Thyroid gland (tissue), 4 donors: ENCODE measurements around the gene MAP2K4. TPM values are rescaled to one million over a fixed set of nuclear protein-coding genes. Genes with fewer than 3 reads are reported as not detected.

Experiments
- DNase-seq, 2 donors: peaks; one replicate each; pipeline ENCODE4 v3.0.0-alpha.2; 2019
- H3K27ac ChIP-seq, 3 donors: fragments of 200-600 bp; sonication (generic); 1 replicate in 2 of 3; 2 replicates in 1 of 3; pipeline ENCODE4 v1.5.1; 2016 to 2019; ENCODE audit warnings: mild to moderate bottlenecking in 1 of 3, moderate library complexity in 1 of 3
- H3K27me3 ChIP-seq: fragments of 200-600 bp; sonication (generic); one replicate; pipeline ENCODE4 v1.5.1; 2019
- H3K36me3 ChIP-seq, 2 donors: fragments of 200-600 bp; sonication (generic); one replicate each; pipeline ENCODE4 v1.5.1; 2016 to 2019
- H3K4me1 ChIP-seq, 2 donors: fragments of 200-600 bp; sonication (generic); one replicate each; pipeline ENCODE4 v1.5.1; 2017 to 2019
- H3K4me3 ChIP-seq, 3 donors: fragments of 200-600 bp; sonication (generic); replicated peaks in 1 of 3; 1 replicate in 2 of 3; 2 replicates in 1 of 3; pipeline ENCODE4 v1.5.1; 2016; ENCODE audit warnings: mild to moderate bottlenecking in 1 of 3
- H3K9me3 ChIP-seq: fragments of 200-600 bp; sonication (generic); one replicate; pipeline ENCODE4 v1.5.1; 2017
- POLR2A ChIP-seq, 2 donors: fragments of 450-650 bp; IDR thresholded peaks; one replicate each; pipeline ENCODE4 v1.6.1; 2017; ENCODE audit warnings: antibody characterized with exemption in 2 of 2, mild to moderate bottlenecking in 2 of 2, moderate library complexity in 1 of 2
- WGBS, 2 donors: methylation state at CpG; one replicate each; pipeline ENCODE4 v1.1.5; 2017; 5-methylcytosine and 5-hydroxymethylcytosine counted together
- intact Hi-C: fragments of 100-400 bp; cut with DNase I; formaldehyde crosslinking; loops from one replicate; pipeline ENCODE4 v1.15.1; 2023
- total RNA-seq, 4 donors: library from RNA; depleted of rRNA; stranded (reverse); fragments of >200 nt; gene quantifications; one replicate each; pipeline ENCODE4 v1.2.3, GENCODE V29; 2016
- TF ChIP-seq, protein P1 (sequence below), 6 experiments: fragments of 200-600 bp in 3 of 6; fragments of 450-650 bp in 3 of 6; sonication (generic) in 3 of 6; IDR thresholded peaks; one replicate each; pipeline ENCODE4 v1.5.1; 2016 to 2019; ENCODE audit warnings: antibody characterized with exemption in 6 of 6, mild to moderate bottlenecking in 2 of 6, inconsistent platforms in 1 of 6, moderate library complexity in 1 of 6

Gene MAP2K4
- total RNA-seq, 4 donors from 2014 or later = 41.6 to 53.2 (median 47.8) TPM

DNA sequence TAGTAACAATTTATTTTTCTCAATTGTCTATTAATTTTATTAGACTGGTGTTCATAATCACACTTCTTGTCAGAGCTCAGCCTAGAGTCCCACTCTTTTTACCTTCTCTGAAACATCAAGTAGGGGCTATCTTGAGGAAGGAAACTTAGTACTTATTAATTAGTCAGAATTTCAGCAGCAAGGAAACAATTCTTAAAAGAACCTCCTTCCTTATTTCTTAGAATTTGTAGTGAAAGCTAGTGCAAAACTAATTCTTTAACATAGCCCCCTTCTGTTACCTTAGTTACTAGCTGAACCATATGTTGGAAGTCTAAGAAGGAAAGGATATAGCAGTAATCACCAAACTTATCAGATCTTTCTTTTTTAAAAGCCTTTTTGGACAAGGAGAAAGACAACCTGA is 35.2 kb downstream of the MAP2K4 start:
- DNase-seq = no peak
- no peak overlapping the region for H3K4me3 ChIP-seq
- no peak overlapping the region for H3K27ac ChIP-seq
- intact Hi-C loops = no loop called here
- H3K27me3 ChIP-seq = no peaks in the 10 kb centered on the region
- TF ChIP-seq, protein P1, sequence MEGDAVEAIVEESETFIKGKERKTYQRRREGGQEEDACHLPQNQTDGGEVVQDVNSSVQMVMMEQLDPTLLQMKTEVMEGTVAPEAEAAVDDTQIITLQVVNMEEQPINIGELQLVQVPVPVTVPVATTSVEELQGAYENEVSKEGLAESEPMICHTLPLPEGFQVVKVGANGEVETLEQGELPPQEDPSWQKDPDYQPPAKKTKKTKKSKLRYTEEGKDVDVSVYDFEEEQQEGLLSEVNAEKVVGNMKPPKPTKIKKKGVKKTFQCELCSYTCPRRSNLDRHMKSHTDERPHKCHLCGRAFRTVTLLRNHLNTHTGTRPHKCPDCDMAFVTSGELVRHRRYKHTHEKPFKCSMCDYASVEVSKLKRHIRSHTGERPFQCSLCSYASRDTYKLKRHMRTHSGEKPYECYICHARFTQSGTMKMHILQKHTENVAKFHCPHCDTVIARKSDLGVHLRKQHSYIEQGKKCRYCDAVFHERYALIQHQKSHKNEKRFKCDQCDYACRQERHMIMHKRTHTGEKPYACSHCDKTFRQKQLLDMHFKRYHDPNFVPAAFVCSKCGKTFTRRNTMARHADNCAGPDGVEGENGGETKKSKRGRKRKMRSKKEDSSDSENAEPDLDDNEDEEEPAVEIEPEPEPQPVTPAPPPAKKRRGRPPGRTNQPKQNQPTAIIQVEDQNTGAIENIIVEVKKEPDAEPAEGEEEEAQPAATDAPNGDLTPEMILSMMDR (IDR thresholded peaks at IDR 0.05) = no peak
- TF ChIP-seq POLR2A (IDR thresholded peaks at IDR 0.05) = no peak
- H3K36me3 ChIP-seq = no peaks in the 10 kb centered on the region
- peaks cover 2 to 19% of the 10 kb centered on the region in 2 donors for H3K4me1 ChIP-seq
- H3K9me3 ChIP-seq = no peaks in the 10 kb centered on the region

DNA sequence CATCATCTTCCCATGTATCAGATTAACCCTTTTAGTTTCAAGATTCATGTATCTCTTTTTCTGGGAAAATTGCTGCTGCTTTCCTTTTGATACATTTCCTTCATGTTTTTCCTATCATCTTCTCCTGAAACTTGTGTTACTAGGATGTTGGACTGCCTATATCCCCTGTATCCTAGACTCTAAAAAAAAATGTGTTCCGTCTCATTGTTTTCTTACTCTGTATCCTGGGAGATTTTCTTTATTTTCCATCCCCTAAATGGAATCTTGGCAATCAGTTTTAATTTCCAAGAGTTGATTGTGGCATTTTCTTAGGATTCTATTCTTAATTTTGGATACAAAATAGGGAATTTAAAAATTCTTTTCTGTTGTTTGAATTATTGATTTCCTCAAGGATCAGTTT is 36.8 kb downstream of the MAP2K4 start:
- intact Hi-C loops = no loop called here
- 88 to 91% methylated on average over 1 of the region's 1 CpG for WGBS, 2 donors

DNA sequence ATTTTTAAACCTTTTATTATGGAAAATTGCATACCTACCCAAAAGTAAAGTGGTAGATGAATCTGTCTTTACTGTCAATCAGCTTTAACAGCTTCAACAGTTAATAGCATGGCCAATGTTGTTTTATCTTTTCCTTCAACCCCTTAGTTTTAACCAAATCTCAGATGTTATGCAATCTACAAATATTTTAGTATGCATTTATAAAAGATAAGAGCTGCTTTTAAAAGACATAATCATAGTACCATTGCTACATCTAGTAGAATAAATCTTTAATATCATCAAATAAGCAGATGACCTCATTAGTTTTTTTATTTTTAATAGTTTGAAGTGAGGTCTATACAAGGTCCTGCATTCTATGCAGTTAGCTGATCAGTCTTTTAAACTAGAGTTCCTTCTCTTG is 37.9 kb downstream of the MAP2K4 start:
- TF ChIP-seq POLR2A (IDR thresholded peaks at IDR 0.05) = no peak
- TF ChIP-seq, protein P1 (IDR thresholded peaks at IDR 0.05) = no peak
- peaks cover 0 to 11% of the 10 kb centered on the region in 2 donors for H3K4me1 ChIP-seq
- intact Hi-C loops = no loop called here

More for the DNA sequence above, 36.8 kb downstream of the MAP2K4 start:
- Histone ChIP-seq H3K27ac (no peak overlapping the region), H3K4me1 (peaks cover 0 to 19% of the 10 kb centered on the region in 2 donors), H3K9me3 (no peaks in the 10 kb centered on the region), H3K4me3 (no peak overlapping the region), H3K36me3 (no peaks in the 10 kb centered on the region), H3K27me3 (no peaks in the 10 kb centered on the region)
- TF ChIP-seq, protein P1 (IDR thresholded peaks at IDR 0.05) = no peak
- no peak for TF ChIP-seq POLR2A (IDR thresholded peaks at IDR 0.05)
- no peak for DNase-seq

DNA sequence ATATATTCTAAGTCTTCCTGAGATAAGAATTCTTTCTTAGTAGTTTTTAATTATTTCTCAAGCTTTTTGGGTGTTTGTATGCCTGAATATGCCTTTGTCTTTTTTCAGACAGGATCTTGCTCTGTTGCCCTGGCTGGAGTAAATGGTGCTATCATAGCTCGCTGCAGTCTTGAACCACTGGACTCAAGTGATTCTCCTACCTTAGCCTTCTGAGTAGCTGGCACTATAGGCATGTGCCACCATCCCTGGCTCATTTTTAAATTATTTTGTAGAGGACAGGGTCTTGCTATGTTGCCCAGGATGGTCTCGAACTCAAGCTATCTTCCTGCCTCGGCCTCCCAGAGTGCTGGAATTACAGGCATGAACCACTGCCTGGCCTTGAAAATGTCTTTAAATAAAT is 41.6 kb downstream of the MAP2K4 start:
- no peaks in the 10 kb centered on the region for H3K27me3 ChIP-seq
- whole genome bisulfite sequencing, 2 donors = 97 to 98% methylated on average over 3 of the region's 3 CpGs
- intact Hi-C loops = no loop called here
- H3K27ac ChIP-seq = no peak overlapping the region
- DNase-seq = no peak
- no peaks in the 10 kb centered on the region for H3K4me1 ChIP-seq
- no peaks in the 10 kb centered on the region for H3K9me3 ChIP-seq
- H3K36me3 ChIP-seq = no peaks in the 10 kb centered on the region
- no peak overlapping the region for H3K4me3 ChIP-seq
- TF ChIP-seq, protein P1 (IDR thresholded peaks at IDR 0.05) = no peak
- TF ChIP-seq POLR2A (IDR thresholded peaks at IDR 0.05) = no peak

More for the DNA sequence above, 37.9 kb downstream of the MAP2K4 start:
- H3K9me3 ChIP-seq = no peaks in the 10 kb centered on the region
- H3K27me3 ChIP-seq = no peaks in the 10 kb centered on the region
- H3K4me3 ChIP-seq = no peak overlapping the region
- DNase-seq = no peak
- H3K27ac ChIP-seq = no peak overlapping the region
- no peaks in the 10 kb centered on the region for H3K36me3 ChIP-seq

DNA sequence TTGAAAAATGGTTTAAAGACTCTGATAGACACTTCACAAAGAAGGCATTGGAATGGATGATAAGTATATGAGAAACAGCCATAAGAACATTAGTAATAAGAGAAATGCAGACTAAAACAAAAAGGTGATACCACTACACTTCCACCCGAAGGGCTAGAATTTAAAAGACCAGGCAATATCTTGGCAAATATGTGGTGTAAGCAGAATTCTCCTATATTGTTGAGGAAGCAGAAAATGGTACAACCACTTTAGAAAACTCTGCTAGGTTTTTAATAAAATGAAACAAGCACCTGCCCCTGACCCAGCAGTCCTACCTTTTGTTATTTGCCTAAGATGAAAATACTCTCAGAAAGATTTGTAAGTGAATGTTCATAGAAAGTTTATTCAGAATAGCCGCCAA is 43.7 kb downstream of the MAP2K4 start:
- DNase-seq = no peak
- Histone ChIP-seq H3K4me1 (no peaks in the 10 kb centered on the region), H3K9me3 (no peaks in the 10 kb centered on the region), H3K27ac (no peak overlapping the region), H3K27me3 (no peaks in the 10 kb centered on the region), H3K4me3 (no peak overlapping the region), H3K36me3 (no peaks in the 10 kb centered on the region)
- 98 to 99% methylated on average over 2 of the region's 2 CpGs for WGBS, 2 donors
- intact Hi-C loops = no loop called here
- TF ChIP-seq, protein P1 (IDR thresholded peaks at IDR 0.05) = no peak
- TF ChIP-seq POLR2A (IDR thresholded peaks at IDR 0.05) = no peak
